ENCODE results near the gene HTR7.
A peak's percentile ranks its signal among the peaks of the same experiment; 100 is the strongest.
"Not testable (repeated sequence)": the region's sequence is repeated elsewhere in the genome, so short reads cannot be mapped to it uniquely, and the experiment has no call there.

HTR7 gene

GRCh38 chr10:90857635-90858460, at the start of gene HTR7:
HTR7 (minus strand) TSS chr10:90858039; CDS start chr10:90857671, 368 bp downstream.
- DNase-seq (ENCODE audit: low read depth in 2 of 2, low spot score in 1 of 2), result peak in 1 of 2 donors; percentile 24

DNA sequence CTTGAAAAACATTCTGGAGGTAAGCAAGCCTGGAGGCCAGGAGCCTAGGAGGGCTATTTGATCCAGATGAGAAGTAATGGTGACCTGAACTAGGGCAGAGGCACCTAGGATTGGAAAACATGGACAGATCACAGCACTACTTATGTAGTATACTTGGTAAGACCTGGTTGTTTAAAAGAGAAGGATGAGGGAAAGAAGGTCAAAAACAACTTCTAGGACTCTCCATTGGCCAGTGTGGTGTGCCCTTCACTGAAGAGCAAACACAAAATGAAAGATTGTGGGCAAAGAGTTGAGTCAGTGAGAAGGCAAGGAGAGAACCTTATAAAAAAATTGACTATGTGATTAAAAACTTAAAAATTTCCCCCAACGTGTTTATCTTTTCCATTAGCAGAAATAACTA, 48.8 kb upstream of the HTR7 start:
- DNase-seq (ENCODE audit: low read depth in 2 of 2, low spot score in 1 of 2), result no peak

GRCh38 chr10:90905925-90906324, 48.1 kb upstream of the HTR7 start:
- DNase-seq (ENCODE audit: low read depth in 2 of 2, low spot score in 1 of 2), result no peak

DNA sequence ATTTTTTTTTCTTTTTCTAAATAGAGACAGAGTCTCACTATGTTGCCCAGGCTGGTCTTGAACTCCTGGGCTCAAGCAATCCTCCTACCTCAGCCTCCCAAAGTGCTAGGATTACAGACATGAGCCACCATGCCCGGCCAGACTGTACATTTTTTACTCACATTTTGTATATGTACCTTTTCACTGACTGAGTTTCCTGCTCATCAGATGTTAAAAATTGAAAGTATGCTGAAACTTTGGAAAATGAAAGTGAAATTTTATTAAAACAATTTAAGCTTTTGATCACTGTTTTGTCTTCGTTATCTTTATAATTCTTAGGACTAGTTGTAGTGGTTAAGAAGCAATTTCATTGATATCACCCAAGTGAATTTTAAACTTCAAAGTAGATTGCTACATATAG, 39.1 kb upstream of the HTR7 start:
- not testable (repeated sequence) for DNase-seq (ENCODE audit: low read depth in 2 of 2, low spot score in 1 of 2)

GRCh38 chr10:90893190-90893589, 35.4 kb upstream of the HTR7 start:
- DNase-seq (ENCODE audit: low read depth in 2 of 2, low spot score in 1 of 2), result no peak

DNA sequence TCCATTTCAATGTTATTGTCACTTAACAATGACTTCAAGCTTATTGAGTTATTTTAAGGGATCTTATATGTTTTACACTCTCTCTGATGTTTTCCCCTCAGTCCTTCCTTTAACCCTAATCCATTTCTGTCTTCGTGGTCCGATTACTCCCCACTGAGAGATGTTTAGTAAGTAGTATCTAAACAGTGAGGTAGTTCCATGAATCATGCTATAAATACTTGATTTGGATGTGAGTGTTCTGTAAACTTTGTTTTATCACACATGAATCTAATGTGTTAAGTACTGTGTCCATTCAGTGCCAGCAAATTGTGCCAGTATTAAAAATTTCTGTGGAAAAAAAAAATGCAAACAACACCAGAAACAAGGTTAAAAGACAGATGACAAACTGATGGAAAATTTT, 32.5 kb upstream of the HTR7 start:
- no peak for DNase-seq (ENCODE audit: low read depth in 2 of 2, low spot score in 1 of 2)

- no peak for DNase-seq (ENCODE audit: low read depth in 2 of 2, low spot score in 1 of 2)
Observed at GRCh38 chr10:90889636-90890035, 31.8 kb upstream of the HTR7 start.

GRCh38 chr10:90888387-90888786, 30.5 kb upstream of the HTR7 start:
- no peak for DNase-seq (ENCODE audit: low read depth in 2 of 2, low spot score in 1 of 2)

GRCh38 chr10:90887555-90887954, 29.7 kb upstream of the HTR7 start:
- no peak for DNase-seq (ENCODE audit: low read depth in 2 of 2, low spot score in 1 of 2)

DNA sequence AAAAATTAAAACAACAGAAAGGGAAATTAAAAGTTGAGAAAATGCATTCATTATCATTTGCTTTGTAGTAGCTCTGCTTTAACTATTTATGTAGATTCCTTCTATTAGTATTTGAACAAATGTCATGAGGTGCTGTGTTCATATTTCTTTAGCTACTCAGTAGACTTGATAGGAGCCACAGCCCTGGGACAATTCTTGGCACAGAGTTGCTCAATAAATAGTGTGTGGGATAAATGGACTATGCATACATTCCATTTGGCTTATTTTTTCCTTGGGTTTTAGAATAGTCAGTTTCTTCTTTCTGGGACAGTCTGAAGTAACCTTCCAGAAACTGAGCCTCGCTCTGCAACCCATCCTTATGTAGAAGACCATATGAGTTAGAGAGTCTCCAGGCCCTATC, 27.3 kb upstream of the HTR7 start:
- no peak for DNase-seq (ENCODE audit: low read depth in 2 of 2, low spot score in 1 of 2)

DNA sequence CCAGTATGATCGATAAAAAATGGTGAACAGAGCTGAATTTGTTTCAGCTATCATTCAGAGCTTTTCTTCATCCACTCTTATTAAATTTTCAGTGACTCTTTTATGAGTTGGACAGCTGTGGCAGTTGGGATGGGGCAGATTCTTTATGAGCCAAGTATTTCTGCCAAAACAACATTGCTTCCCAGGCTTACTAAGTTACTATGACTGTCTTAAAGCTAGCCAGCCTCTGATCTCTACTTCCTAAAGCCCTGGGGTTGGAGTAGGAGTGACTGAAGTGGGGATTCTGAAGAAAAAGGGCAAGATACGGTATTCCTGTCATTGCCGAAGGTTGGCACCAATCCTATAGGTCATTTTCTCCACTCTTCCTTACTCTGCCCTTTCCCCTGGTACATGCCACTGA, 26.6 kb upstream of the HTR7 start:
- DNase-seq (ENCODE audit: low read depth in 2 of 2, low spot score in 1 of 2), result no peak

GRCh38 chr10:90880059-90880719, 22.4 kb upstream of the HTR7 start:
- not testable (repeated sequence) for DNase-seq (ENCODE audit: low read depth in 2 of 2, low spot score in 1 of 2)

GRCh38 chr10:90879062-90879461, 21.2 kb upstream of the HTR7 start:
- DNase-seq (ENCODE audit: low read depth in 2 of 2, low spot score in 1 of 2), result no peak

DNA sequence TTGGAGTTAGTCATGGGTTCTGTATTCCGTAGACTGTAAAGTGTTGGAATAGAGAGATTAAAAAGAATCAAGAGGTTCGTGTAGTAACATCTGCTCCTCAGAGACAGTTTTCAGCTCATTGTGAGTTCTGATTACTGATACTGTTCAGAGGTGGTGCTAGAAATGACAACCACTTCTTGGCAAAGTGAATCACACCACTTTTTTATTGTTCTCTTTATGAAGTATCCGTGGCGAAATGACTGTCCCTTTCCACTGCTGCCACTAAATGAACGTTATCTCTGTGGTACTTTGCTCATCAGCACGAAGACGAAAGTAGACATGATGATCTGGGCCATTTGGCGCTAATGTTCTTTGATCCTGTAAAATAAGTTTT, 14.8 kb upstream of the HTR7 start:
- no peak for DNase-seq (ENCODE audit: low read depth in 2 of 2, low spot score in 1 of 2)

- DNase-seq (ENCODE audit: low read depth in 2 of 2, low spot score in 1 of 2), result peak; percentile 61 to 64
Observed at GRCh38 chr10:90871766-90872647, 14.2 kb upstream of the HTR7 start, which contains the start of gene RPP30. RPP30 (plus strand) TSS chr10:90871974; CDS start chr10:90871987, 13 bp downstream.

- no peak for DNase-seq (ENCODE audit: low read depth in 2 of 2, low spot score in 1 of 2)
Observed at GRCh38 chr10:90871279-90871765, 13.5 kb upstream of the HTR7 start.

- DNase-seq (ENCODE audit: low read depth in 2 of 2, low spot score in 1 of 2), result no peak
Observed at GRCh38 chr10:90866050-90866598, 8.3 kb upstream of the HTR7 start.

- DNase-seq (ENCODE audit: low read depth in 2 of 2, low spot score in 1 of 2), result no peak
Observed at GRCh38 chr10:90865401-90865800, 7.6 kb upstream of the HTR7 start.

- DNase-seq (ENCODE audit: low read depth in 2 of 2, low spot score in 1 of 2), result no peak
Observed at GRCh38 chr10:90862908-90863514, 5.2 kb upstream of the HTR7 start.

DNA sequence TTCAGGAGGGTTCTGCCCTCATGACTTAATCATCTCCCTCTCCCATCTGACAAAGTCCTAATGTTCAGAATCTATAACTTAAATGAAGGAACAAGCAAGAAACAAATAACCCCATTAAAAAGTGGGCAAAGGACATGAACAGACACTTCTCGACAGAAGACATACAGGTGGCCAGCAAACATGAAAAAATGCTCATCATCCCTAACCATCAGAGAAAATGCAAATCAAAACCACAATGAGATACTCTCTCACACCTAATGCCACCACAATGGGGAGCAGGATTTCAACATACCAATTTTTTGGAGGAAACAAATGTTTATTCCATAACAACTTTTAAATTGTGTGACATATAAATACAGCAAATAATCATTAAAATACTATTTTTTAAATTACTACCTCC, 3.0 kb upstream of the HTR7 start:
- DNase-seq (ENCODE audit: low read depth in 2 of 2, low spot score in 1 of 2), result no peak

DNA sequence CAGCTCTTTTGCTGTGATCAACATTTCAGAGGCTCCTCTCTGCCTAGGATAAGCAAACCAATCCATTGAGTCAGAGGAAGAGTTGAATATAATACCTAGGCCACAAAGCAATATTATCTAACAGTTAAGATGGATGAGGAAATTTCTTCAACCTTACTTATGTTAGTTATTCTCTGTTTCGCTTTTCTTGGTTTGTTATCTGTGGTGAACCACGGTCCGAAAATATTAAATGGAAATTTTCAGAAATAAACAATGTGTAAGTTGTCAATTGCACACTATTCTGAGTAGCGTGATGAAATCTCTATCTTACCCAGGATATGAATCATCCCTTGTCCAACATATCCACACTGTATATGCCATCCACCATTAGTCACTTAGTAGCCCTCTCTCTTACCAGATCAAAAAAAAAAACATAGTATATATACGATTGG, 1.5 kb upstream of the HTR7 start:
- no peak for DNase-seq (ENCODE audit: low read depth in 2 of 2, low spot score in 1 of 2)

Measured in stimulated activated CD8-positive, alpha-beta memory T cell treated with anti-CD3 and anti-CD28 coated beads, Interleukin-4, amount 100 ng/mL, for 4 hours (primary cell).